B cell (primary cell): ENCODE measurements around the gene CTSH. TPM values are rescaled to one million over a fixed set of nuclear protein-coding genes. Genes with fewer than 3 reads are reported as not detected.
A peak's percentile ranks its signal among the peaks of the same experiment; 100 is the strongest.

Experiments used
- ATAC-seq: fragments of 200-7000 bp; cut with Tn5 transposase; one replicate; pipeline ENCODE4 v1.10.0; 2021; ENCODE audit warnings: low read depth, mild to moderate bottlenecking, moderate number of reproducible peaks, moderate library complexity
- CTCF ChIA-PET: fragments of 350-600 bp; sonication (Branson Sonifier 250); formaldehyde crosslinking; loops from one replicate; lab custom pipeline; 2021; ENCODE audit warnings: antibody characterized with exemption, inconsistent platforms; lab: Charles Lee
- POLR2A ChIA-PET: fragments of 350-600 bp; sonication (Branson Sonifier 250); formaldehyde crosslinking; loops from one replicate; lab custom pipeline; 2021; ENCODE audit warnings: antibody characterized with exemption; lab: Charles Lee
- DNase-seq: peaks from one replicate; pipeline ENCODE4 v3.0.0; 2013
- H2AFZ ChIP-seq: 2 replicates; pipeline ENCODE4 v1.6.1; 2012; ENCODE audit warnings: mild to moderate bottlenecking, low read depth, low read length; ENCODE audit not compliant: insufficient read depth, poor library complexity, severe bottlenecking
- H3K27ac ChIP-seq, 2 donors: 1 replicate in 1 of 2; 2 replicates in 1 of 2; pipeline ENCODE4 v1.5.1; 2012 to 2013; ENCODE audit warnings: low read length in 2 of 2, mild to moderate bottlenecking in 2 of 2, moderate library complexity in 1 of 2
- H3K27me3 ChIP-seq, 4 experiments: fragments of 200-600 bp in 1 of 4; sonication (generic) in 1 of 4; replicated peaks in 1 of 4; 1 replicate in 2 of 4; 2 replicates in 2 of 4; pipeline versions ENCODE4 v1.6.1 to v1.7.0; 2013 to 2016; ENCODE audit warnings: low read length in 3 of 4, mild to moderate bottlenecking in 2 of 4, mixed read lengths in 1 of 4, moderate library complexity in 1 of 4; ENCODE audit not compliant: insufficient read depth in 4 of 4, control insufficient read depth in 3 of 4; ENCODE audit errors: control extremely low read depth in 1 of 4
- H3K36me3 ChIP-seq, 2 experiments: replicated peaks in 1 of 2; 1 replicate in 1 of 2; 2 replicates in 1 of 2; pipeline versions ENCODE4 v1.6.1 to v1.7.1; 2013; ENCODE audit warnings: low read length in 1 of 2; ENCODE audit not compliant: insufficient read depth in 2 of 2, control insufficient read depth in 1 of 2; ENCODE audit errors: control extremely low read depth in 1 of 2, extremely low read depth in 1 of 2
- H3K4me1 ChIP-seq, 2 donors: fragments of 200-600 bp in 1 of 2; sonication (generic) in 1 of 2; 1 replicate in 1 of 2; 2 replicates in 1 of 2; pipeline versions ENCODE4 v1.5.1 to v1.6.1; 2013 to 2017; ENCODE audit warnings: low read length in 2 of 2; ENCODE audit not compliant: control insufficient read depth in 2 of 2, insufficient read depth in 2 of 2
- H3K4me2 ChIP-seq: replicated peaks from 2 replicates; pipeline ENCODE3; 2012; ENCODE audit warnings: mild to moderate bottlenecking, low read depth, low read length; ENCODE audit not compliant: poor library complexity, severe bottlenecking
- H3K4me3 ChIP-seq, 5 experiments: fragments of 200-600 bp in 1 of 5; sonication (generic) in 1 of 5; 1 replicate in 3 of 5; 2 replicates in 2 of 5; pipeline versions ENCODE4 v1.5.1 to v1.7.0; 2011 to 2016; ENCODE audit warnings: low read length in 4 of 5, mild to moderate bottlenecking in 4 of 5, low read depth in 2 of 5, control low read depth in 1 of 5, moderate library complexity in 1 of 5; ENCODE audit not compliant: insufficient read depth in 1 of 5; ENCODE audit errors: control extremely low read depth in 1 of 5, extremely low read depth in 1 of 5
- H3K79me2 ChIP-seq: fragments of 200-600 bp; sonication (generic); one replicate; pipeline ENCODE4 v1.6.0; 2016; ENCODE audit warnings: low read length; ENCODE audit not compliant: control insufficient read depth, insufficient read depth
- H3K9ac ChIP-seq: fragments of 200-600 bp; sonication (generic); 2 replicates; pipeline ENCODE4 v1.6.1; 2017; ENCODE audit warnings: mild to moderate bottlenecking, low read length, moderate library complexity
- H3K9me3 ChIP-seq, 3 donors: one replicate each; pipeline versions ENCODE4 v1.6.1 to v1.7.1; 2013; ENCODE audit warnings: low read length in 2 of 3; ENCODE audit not compliant: control insufficient read depth in 2 of 3, insufficient read depth in 1 of 3; ENCODE audit errors: control extremely low read depth in 1 of 3
- H4K20me1 ChIP-seq: 2 replicates; pipeline ENCODE4 v1.6.0; 2012; ENCODE audit warnings: mild to moderate bottlenecking, low read length; ENCODE audit not compliant: insufficient read depth, control insufficient read depth, poor library complexity, severe bottlenecking
- H3K27ac Mint-ChIP-seq: one replicate; pipeline ENCODE4 v1.8.0; 2021; ENCODE audit warnings: mixed read lengths
- H3K27me3 Mint-ChIP-seq: one replicate; pipeline ENCODE4 v1.8.0; 2021; ENCODE audit warnings: mixed read lengths
- H3K4me1 Mint-ChIP-seq: one replicate; pipeline ENCODE4 v1.8.0; 2021; ENCODE audit warnings: mixed read lengths
- H3K4me3 Mint-ChIP-seq: one replicate; pipeline ENCODE4 v1.8.0; 2021; ENCODE audit warnings: mixed read lengths
- H3K9me3 Mint-ChIP-seq: one replicate; pipeline ENCODE4 v1.8.0; 2022; ENCODE audit warnings: mixed read lengths; ENCODE audit not compliant: insufficient read depth
- EZH2 ChIP-seq: IDR thresholded peaks from 2 replicates; pipeline ENCODE4 v1.6.1; 2012; ENCODE audit warnings: borderline replicate concordance, low read depth, mild to moderate bottlenecking, moderate library complexity, low read length; ENCODE audit not compliant: insufficient read depth, poor library complexity, severe bottlenecking
- WGBS: methylation state at CpG from one replicate; pipeline ENCODE4 v1.1.5; 2013; ENCODE audit warnings: missing lambda C conversion rate; ENCODE audit not compliant: insufficient coverage; 5-methylcytosine and 5-hydroxymethylcytosine counted together
- intact Hi-C: fragments of 100-400 bp; cut with micrococcal nuclease; formaldehyde crosslinking; loops from one replicate; pipeline ENCODE4 v1.10.0; 2022
- polyA plus RNA-seq: library from polyadenylated mRNA; depleted of rRNA; stranded (reverse); fragments of >200 nt; gene quantifications from 2 replicates; pipeline ENCODE4 v1.2.3, GENCODE V29; 2012
- total RNA-seq, 2 donors: library from RNA; stranded (reverse); fragments of 120-200 nt in 1 of 2; gene quantifications; 1 replicate in 1 of 2; 2 replicates in 1 of 2; pipeline versions ENCODE4 v1.2.3 to v1.2.4, GENCODE V29; 2013 to 2022
- TF ChIP-seq, protein P1 (sequence below): fragments of 200-600 bp; IDR thresholded peaks from one replicate; pipeline ENCODE4 v1.8.0; 2022; ENCODE audit warnings: antibody characterized with exemption, mild to moderate bottlenecking

Gene CTSH
- total and polyA plus RNA-seq, 2 donors (not counting 1 experiment from before 2014, with no cell fraction given): 399 to 441 TPM

DNA sequence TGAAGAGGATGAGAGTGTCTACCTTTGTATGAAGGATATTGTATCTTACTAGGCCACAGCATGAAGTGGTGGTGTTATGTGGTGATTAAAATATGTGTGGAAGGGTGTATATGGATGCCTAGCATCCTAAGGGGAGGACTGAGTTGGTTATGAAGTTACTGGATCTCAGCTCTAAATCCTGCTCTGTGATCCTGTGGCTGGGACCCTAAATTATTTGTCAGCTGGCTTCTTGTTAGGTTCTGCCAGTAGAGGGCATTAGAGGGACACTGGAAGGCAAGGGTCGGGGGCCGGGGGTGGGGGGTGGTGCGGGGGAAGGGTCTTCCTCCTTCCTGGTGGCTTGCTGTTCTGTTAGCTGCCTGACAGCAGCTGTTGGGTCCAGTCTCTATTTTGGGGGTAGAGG lies 37.3 kb downstream of the CTSH start:
- peaks cover 15% of the 10 kb centered on the region for H3K4me1 Mint-ChIP-seq
- Histone ChIP-seq H4K20me1 (peaks cover 35% of the 10 kb centered on the region), H3K36me3 (peaks cover 3 to 67% of the 10 kb centered on the region in 2 experiments), H3K4me3 (no peak overlapping the region), H3K27ac (no peak overlapping the region), H3K9ac (no peak overlapping the region), H3K27me3 (no peaks in the 10 kb centered on the region), H2AFZ (no peak overlapping the region), H3K4me1 (no peaks in the 10 kb centered on the region), H3K9me3 (no peaks in the 10 kb centered on the region), H3K79me2 (peaks cover 10% of the 10 kb centered on the region), H3K4me2 (no peak overlapping the region)
- POLR2A ChIA-PET: interaction anchor here (0.6 kb wide), 1 partner anchor 32 kb away, joined by 4 read pairs; no protein-coding TSS in a partner anchor
- CTCF ChIA-PET: interaction anchor here (0.6 to 11.4 kb wide), 16 partner anchors 14 to 290 kb away, joined by 3 to 248 read pairs (median 8); no protein-coding TSS in a partner anchor
- no peaks in the 10 kb centered on the region for H3K9me3 Mint-ChIP-seq
- TF ChIP-seq, protein P1, sequence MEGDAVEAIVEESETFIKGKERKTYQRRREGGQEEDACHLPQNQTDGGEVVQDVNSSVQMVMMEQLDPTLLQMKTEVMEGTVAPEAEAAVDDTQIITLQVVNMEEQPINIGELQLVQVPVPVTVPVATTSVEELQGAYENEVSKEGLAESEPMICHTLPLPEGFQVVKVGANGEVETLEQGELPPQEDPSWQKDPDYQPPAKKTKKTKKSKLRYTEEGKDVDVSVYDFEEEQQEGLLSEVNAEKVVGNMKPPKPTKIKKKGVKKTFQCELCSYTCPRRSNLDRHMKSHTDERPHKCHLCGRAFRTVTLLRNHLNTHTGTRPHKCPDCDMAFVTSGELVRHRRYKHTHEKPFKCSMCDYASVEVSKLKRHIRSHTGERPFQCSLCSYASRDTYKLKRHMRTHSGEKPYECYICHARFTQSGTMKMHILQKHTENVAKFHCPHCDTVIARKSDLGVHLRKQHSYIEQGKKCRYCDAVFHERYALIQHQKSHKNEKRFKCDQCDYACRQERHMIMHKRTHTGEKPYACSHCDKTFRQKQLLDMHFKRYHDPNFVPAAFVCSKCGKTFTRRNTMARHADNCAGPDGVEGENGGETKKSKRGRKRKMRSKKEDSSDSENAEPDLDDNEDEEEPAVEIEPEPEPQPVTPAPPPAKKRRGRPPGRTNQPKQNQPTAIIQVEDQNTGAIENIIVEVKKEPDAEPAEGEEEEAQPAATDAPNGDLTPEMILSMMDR: peak; percentile 30
- no peak for TF ChIP-seq EZH2
- H3K27ac Mint-ChIP-seq: peak overlapping the region; percentile 72
- DNase-seq (peak; percentile 40), ATAC-seq (no peak)
- WGBS: 80% methylated on average over 3 of the region's 3 CpGs
- no peak overlapping the region for H3K4me3 Mint-ChIP-seq
- intact Hi-C loops: loop anchor here (2.0 to 10.0 kb wide), 2 partner anchors 15 to 293 kb away; no protein-coding TSS in a partner anchor
- H3K27me3 Mint-ChIP-seq: no peaks in the 10 kb centered on the region

DNA sequence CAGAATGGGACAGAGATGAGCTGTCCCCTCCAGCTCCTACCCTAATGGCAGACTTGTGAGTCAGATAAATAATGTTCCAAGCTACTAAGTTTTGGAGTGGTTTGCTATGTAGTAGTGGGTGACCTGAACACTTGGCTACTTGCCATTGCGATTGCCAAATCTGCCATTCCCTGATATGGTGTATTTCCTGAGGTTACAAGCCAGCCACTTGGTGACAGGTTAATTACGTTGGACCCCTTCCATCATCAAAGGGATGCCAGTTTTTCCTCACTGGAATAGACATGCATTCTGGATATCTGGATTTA lies 38.6 kb downstream of the CTSH start:
- no CpG with 5 or more reads among the region's 2 CpGs for WGBS
- H3K4me3 ChIP-seq: no peak overlapping the region
- H3K27ac Mint-ChIP-seq: no peak overlapping the region
- no peaks in the 10 kb centered on the region for H3K27me3 ChIP-seq
- ATAC-seq (no peak), DNase-seq (no peak)
- H3K4me1 ChIP-seq: no peaks in the 10 kb centered on the region
- intact Hi-C loops: loop anchor here (2.0 to 10.0 kb wide), 2 partner anchors 13 to 291 kb away; no protein-coding TSS in a partner anchor
- CTCF ChIA-PET: interaction anchor here (0.8 to 11.4 kb wide), 6 partner anchors 15 to 278 kb away, joined by 3 to 248 read pairs (median 24); partner anchors contain the start of gene MORF4L1
- no peak overlapping the region for H3K9ac ChIP-seq
- POLR2A ChIA-PET: no interaction called here
- H3K4me3 Mint-ChIP-seq: no peak overlapping the region
- peaks cover 10% of the 10 kb centered on the region for H3K79me2 ChIP-seq
- no peak overlapping the region for H3K27ac ChIP-seq
- no peak for TF ChIP-seq EZH2
- TF ChIP-seq, protein P1: no peak
- no peaks in the 10 kb centered on the region for H3K9me3 Mint-ChIP-seq
- peaks cover 37% of the 10 kb centered on the region for H4K20me1 ChIP-seq
- peaks cover 15% of the 10 kb centered on the region for H3K4me1 Mint-ChIP-seq
- H3K36me3 ChIP-seq: peaks cover 6 to 68% of the 10 kb centered on the region in 2 experiments
- H2AFZ ChIP-seq: no peak overlapping the region
- H3K4me2 ChIP-seq: no peak overlapping the region
- H3K9me3 ChIP-seq: no peaks in the 10 kb centered on the region
- no peaks in the 10 kb centered on the region for H3K27me3 Mint-ChIP-seq
